HG03521 (cell line): ENCODE data around the gene SLC25A48.
"Not testable (repeated sequence)": the region's sequence is repeated elsewhere in the genome, so short reads cannot be mapped to it uniquely, and the experiment has no call there.

ENCODE experiments used
- ATAC-seq: cut with Tn5 transposase; IDR thresholded peaks from one replicate; pipeline ENCODE4 v1.9.1; 2021; ENCODE audit warnings: mild to moderate bottlenecking, moderate library complexity; ENCODE audit not compliant: unreplicated experiment

The SLC25A48 gene

GRCh38 chr5:135851915-135852845 lies 17.7 kb downstream of the SLC25A48 start:
- no peak for ATAC-seq

DNA sequence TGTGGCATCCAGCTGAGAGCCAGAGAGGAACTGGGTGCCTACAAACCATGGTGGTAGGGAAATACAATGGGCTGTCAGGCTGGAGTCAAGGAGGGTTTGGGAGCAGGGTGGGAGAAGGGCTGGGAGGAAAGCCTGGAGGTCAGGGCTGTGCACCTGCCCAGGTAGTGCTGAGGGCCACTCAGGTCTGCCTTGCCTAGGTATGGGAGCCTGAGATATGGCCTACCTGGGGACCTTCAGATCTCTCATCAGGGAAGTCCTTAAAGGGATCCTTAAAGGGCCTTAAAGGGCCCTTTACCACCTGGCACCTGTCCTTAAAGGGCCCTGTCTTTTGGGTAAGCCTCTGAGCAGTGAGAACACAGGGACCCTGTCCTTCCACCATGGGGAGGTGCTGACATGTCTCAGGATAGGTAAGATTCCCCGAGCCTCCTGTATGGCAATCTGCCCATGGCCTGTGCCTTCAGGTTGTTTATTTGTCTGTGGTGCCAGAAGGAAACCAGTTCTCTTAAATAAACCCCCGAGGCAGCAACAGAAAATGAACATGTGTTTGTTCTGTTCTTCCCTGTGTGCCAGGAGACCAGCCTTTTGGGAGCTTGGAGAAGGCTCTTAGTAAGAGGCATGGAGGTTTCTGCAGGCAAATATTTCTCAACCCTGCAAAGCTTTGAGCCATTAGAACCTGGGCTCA lies 23.3 kb downstream of the SLC25A48 start:
- no peak for ATAC-seq

GRCh38 chr5:135859186-135859585 lies 24.7 kb downstream of the SLC25A48 start:
- not testable (repeated sequence) for ATAC-seq

GRCh38 chr5:135859641-135860040 lies 25.2 kb downstream of the SLC25A48 start:
- no peak for ATAC-seq

GRCh38 chr5:135861641-135862040 lies 27.2 kb downstream of the SLC25A48 start:
- no peak for ATAC-seq

GRCh38 chr5:135862086-135862485 lies 27.6 kb downstream of the SLC25A48 start:
- no peak for ATAC-seq

DNA sequence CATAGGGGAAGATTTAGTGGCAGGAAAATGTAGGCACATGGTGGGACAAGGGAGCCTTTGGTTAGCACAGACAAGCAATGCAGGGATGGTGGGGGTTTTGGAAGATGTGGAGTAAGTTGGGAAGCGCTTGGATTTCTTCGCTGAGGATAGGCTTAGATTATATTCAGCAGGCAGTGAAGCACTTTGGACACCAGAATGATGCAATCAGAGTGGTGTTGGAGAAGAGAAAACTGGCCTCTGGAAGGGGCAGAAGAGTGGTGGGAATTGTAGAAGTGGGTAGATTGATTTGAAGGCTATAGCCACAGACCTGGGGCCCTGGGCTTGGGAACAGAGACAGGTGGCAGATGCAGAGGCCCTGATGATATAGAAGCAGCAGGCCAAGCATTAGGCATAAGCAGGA lies 28.3 kb downstream of the SLC25A48 start:
- no peak for ATAC-seq

DNA sequence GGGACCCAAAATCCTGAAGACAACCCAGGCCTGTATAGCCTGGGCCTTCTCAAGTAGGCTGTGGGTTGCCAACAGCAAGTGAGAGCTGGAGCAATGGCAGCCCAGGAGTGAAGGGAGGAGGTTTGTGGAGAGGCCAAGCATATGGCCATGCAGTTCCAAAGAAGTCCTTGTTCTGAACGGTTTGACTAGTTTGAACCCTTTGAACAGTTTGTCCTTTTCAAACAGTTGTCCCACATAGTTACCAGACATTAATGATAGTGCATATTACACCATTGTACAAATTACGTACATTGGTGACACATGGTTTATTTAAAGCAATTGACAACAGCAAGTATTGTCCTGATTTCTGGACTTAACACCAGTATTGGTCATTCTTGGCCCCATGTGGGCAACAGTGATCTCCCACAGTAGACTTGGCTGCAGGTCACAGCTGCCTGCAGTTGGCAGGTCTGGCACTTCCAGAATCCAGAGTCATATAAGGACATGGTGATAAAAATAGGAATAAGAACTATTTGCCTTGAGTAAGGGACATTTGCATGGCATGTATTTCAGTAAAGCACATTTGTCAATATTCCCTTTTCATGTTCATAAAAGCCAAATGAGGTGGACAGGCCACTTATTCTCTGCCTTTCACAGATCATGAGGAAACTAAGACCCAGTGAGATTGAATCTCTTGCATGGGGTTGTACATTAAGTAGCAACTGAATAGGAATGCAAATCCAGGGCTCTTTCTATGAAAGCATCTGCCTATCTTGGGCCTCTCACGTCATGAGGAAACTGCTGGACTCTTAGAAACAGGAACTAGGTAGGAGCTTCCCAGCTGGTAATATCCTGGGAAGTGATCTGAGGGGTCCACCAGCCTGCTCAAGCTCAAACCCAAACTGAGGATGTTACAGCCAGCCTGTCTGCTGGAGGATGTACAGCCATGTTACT lies 30.3 kb downstream of the SLC25A48 start:
- no peak for ATAC-seq

- ATAC-seq: no peak
Observed at GRCh38 chr5:135866016-135866415, 31.6 kb downstream of the SLC25A48 start.

DNA sequence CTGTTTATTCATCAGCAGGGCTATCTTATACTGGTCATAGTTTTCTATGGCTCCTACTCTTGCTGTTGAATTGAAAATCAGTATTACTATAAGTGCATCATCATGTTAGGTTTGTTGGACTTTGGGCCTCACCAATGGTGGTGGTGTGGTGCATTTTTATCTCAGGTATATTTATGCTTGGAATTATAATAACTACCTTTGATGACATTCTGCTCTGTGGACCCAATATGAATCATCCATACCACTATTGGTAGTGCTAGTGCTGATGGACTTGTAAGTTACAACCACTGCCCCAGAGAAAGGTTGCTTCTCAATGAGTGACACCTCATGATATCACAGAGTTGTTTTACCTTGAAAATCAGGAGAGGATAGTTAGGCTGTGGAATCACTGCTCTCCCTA lies 33.1 kb downstream of the SLC25A48 start:
- no peak for ATAC-seq

DNA sequence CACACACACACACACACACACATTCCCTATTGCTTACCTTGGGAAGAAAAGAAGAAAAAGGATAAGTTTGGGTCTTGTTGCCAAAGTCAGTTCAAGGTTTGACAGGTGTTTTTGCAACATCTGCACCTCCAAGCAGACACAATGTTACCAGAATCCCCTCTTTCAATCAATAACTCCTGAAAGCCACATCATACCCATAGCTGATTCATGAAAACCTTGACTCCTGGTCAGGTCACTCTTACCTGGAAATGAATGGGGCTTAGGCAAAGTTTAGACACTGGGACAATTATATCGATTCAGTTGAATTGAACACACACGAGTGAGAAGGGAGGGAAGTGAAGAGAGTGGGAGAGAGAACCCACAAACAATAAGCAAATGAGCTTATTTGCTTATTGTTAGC lies 34.2 kb downstream of the SLC25A48 start:
- no peak for ATAC-seq

GRCh38 chr5:135869276-135869675 lies 34.8 kb downstream of the SLC25A48 start:
- ATAC-seq: no peak

DNA sequence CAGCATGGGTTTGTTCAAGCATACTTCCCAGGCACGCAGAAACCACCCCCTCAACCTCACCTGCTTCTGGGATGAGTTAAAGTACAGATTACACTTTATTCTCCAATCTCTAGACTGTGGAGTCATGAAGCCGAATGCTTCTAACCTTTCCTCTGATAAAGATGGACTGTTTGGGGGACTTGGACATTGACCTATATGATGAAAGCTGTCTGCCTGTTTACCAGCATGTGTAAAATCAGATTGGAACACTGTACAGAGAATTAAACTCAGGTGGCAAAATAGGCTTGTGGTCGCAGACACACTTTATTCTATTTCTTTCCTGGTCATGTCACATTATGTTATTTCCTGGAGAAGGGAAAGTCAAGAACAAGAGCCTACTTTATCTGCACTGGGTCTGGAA lies 35.5 kb downstream of the SLC25A48 start:
- no peak for ATAC-seq

- no peak for ATAC-seq
Observed at GRCh38 chr5:135871268-135871915, 36.9 kb downstream of the SLC25A48 start.

- no peak for ATAC-seq
Observed at GRCh38 chr5:135873831-135874230, 39.4 kb downstream of the SLC25A48 start.

DNA sequence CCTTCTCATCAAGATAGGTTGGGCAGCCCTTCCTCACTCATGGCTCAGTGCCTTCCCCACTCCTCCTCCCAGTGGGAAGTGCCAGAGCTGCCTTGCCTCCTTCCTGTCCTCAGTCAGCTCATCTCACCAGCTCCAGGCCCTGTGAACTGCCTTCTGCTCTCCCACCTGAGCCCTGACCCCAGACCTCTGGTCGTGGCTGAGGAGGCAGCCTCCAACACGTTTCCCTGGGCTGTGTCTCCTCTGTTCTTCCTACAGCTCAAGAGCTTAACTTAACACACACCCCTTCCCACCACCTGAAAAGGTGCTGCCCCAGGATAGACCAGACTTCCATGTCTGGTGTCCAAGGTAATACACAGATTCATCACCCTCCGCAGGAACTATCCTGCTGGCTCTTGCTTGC lies 40.0 kb downstream of the SLC25A48 start:
- ATAC-seq: no peak

GRCh38 chr5:135875567-135875966 lies 41.1 kb downstream of the SLC25A48 start:
- ATAC-seq: no peak

GRCh38 chr5:135876146-135876545 lies 41.7 kb downstream of the SLC25A48 start:
- ATAC-seq: no peak

DNA sequence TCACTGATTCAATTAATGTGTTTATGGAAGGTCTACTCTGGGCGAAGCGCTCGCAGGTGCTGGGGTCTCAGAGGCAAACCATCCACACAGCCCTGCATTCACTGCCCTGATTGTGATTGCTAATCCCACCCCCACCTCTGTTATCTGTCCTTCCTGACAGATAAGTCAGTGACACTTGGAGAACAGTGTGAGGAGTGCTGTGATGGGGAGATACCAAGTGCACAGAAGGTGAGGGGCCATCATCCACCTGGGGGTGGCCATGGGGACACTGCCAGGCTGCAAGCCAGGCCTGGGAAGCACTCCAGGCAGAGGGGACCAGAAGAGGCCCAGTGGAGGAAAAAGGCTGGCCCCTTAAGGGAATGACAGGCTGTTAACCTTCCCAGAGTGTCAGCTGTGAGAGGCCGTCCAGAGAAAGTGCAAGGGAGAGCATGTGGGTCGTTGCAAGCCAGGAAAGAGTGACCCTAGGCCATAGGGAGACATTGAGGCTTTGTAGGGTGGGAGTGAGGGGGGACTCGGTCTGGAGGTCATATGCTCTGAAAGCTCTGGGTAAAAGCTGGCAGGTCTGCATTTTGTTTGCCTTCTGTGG lies 43.2 kb downstream of the SLC25A48 start:
- ATAC-seq: no peak

GRCh38 chr5:135878156-135878620 lies 43.7 kb downstream of the SLC25A48 start:
- no peak for ATAC-seq
